ENCODE results near the gene TASP1. TPM values are rescaled to one million over a fixed set of nuclear protein-coding genes. Genes with fewer than 3 reads are reported as not detected.
A peak's percentile ranks its signal among the peaks of the same experiment; 100 is the strongest.

TASP1 gene
- total RNA-seq: 4.8 and 5.9 TPM in 2 replicates

GRCh38 chr20:13638496-13639149, at the start of gene TASP1:
Gene TASP1 (minus strand): TSS chr20:13638932. CDS start chr20:13630078, 8,854 bp downstream.
- peak; percentile 63 for DNase-seq (ENCODE audit: low read depth)
- TF ChIP-seq, protein P1, sequence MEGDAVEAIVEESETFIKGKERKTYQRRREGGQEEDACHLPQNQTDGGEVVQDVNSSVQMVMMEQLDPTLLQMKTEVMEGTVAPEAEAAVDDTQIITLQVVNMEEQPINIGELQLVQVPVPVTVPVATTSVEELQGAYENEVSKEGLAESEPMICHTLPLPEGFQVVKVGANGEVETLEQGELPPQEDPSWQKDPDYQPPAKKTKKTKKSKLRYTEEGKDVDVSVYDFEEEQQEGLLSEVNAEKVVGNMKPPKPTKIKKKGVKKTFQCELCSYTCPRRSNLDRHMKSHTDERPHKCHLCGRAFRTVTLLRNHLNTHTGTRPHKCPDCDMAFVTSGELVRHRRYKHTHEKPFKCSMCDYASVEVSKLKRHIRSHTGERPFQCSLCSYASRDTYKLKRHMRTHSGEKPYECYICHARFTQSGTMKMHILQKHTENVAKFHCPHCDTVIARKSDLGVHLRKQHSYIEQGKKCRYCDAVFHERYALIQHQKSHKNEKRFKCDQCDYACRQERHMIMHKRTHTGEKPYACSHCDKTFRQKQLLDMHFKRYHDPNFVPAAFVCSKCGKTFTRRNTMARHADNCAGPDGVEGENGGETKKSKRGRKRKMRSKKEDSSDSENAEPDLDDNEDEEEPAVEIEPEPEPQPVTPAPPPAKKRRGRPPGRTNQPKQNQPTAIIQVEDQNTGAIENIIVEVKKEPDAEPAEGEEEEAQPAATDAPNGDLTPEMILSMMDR (conservative IDR thresholded peaks at IDR 0.05; ENCODE audit: low read depth, low read length): no peak
- H3K4me3 ChIP-seq (ENCODE audit: low read depth, low read length): peak within 1 kb of the TSS; percentile 89

- no peak for DNase-seq (ENCODE audit: low read depth)
- no peak overlapping the region for H3K4me3 ChIP-seq (ENCODE audit: low read depth, low read length)
- TF ChIP-seq, protein P1 (conservative IDR thresholded peaks at IDR 0.05; ENCODE audit: low read depth, low read length): no peak
Measured at GRCh38 chr20:13687815-13688214, 49.1 kb upstream of the TASP1 start.

DNA sequence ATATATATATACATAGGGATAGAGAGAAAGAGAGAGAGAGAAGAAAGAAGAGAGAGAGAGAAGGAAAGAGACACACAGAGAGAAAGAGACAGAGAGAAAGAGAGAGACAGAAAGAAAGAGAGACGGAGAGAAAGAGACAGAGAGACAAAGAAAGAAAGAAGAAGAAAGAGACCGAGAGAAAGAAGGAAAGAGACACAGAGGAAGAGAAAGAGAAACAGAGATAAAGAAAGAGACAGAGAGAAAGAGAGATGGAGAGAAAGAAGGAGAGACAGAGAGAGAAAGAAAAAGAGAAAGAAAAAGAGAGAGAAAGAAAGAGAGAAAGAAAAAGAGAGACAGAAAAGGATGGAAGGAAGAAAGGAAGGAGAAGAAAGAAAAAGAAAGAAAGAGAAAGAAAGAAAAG, 46.9 kb upstream of the TASP1 start:
- DNase-seq (ENCODE audit: low read depth): no peak
- H3K4me3 ChIP-seq (ENCODE audit: low read depth, low read length): no peak overlapping the region
- TF ChIP-seq, protein P1 (conservative IDR thresholded peaks at IDR 0.05; ENCODE audit: low read depth, low read length): no peak

- DNase-seq (ENCODE audit: low read depth): no peak
- no peak overlapping the region for H3K4me3 ChIP-seq (ENCODE audit: low read depth, low read length)
- TF ChIP-seq, protein P1 (conservative IDR thresholded peaks at IDR 0.05; ENCODE audit: low read depth, low read length): no peak
Measured at GRCh38 chr20:13684566-13685222, 46.0 kb upstream of the TASP1 start.

DNA sequence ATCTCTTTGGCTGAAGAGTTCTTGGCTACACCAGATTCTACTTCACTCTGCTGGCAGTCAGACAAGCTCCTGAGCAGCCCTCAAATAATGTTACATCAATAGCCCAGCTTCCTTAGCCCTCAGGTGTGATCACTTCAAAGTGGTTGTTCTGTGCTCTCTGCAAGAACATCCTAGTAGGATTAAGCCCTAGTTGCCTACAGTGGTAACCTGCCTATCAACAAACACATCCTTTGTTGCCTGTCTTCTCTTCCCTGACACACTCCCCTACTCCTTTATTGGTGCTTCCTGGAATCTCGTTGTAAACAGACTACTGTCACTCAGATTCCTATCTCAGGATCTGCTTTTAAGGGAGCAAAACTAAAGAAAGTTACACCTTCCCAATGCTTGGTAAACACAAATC, 45.1 kb upstream of the TASP1 start:
- DNase-seq (ENCODE audit: low read depth): no peak
- H3K4me3 ChIP-seq (ENCODE audit: low read depth, low read length): no peak overlapping the region
- TF ChIP-seq, protein P1 (conservative IDR thresholded peaks at IDR 0.05; ENCODE audit: low read depth, low read length): no peak

- TF ChIP-seq, protein P1 (conservative IDR thresholded peaks at IDR 0.05; ENCODE audit: low read depth, low read length): no peak
- DNase-seq (ENCODE audit: low read depth): peak; percentile 18
Measured at GRCh38 chr20:13681248-13682125, 42.8 kb upstream of the TASP1 start.

More at GRCh38 chr20:13681248-13682125, 42.8 kb upstream of the TASP1 start:
- H3K4me3 ChIP-seq (ENCODE audit: low read depth, low read length): no peak overlapping the region

Measured in epithelial cell of proximal tubule (primary cell).